ENCODE results near the gene CREBBP.

Gene CREBBP

DNA sequence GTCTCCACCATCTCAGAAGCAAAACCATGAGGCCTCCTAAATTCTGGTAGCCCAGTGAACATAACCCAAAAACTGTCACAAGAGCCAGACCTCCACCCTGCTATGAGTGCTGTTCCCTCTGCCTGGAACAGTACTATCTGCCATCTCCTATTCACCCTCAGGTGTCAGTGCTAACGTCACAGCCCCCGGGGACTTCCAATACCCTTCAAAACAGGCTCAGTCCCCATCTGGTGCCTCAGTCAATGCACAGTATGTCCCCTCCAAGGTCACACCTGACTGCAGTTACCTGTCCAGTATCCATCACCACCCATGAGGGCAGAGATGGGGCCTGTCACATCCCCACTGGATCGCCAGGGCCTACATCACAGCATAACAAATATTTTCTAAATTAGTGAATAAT is 11.5 kb downstream of the CREBBP start:
- ChIA-PET CTCF (interaction anchor here (1.0 to 1.2 kb wide), 3 partner anchors 10 to 178 kb away, joined by 3 to 5 read pairs (median 4); no protein-coding TSS in a partner anchor), POLR2A (interaction anchor here (0.7 kb wide), 1 partner anchor 10 kb away, joined by 3 read pairs; no protein-coding TSS in a partner anchor)
- TF ChIP-seq, protein P1, sequence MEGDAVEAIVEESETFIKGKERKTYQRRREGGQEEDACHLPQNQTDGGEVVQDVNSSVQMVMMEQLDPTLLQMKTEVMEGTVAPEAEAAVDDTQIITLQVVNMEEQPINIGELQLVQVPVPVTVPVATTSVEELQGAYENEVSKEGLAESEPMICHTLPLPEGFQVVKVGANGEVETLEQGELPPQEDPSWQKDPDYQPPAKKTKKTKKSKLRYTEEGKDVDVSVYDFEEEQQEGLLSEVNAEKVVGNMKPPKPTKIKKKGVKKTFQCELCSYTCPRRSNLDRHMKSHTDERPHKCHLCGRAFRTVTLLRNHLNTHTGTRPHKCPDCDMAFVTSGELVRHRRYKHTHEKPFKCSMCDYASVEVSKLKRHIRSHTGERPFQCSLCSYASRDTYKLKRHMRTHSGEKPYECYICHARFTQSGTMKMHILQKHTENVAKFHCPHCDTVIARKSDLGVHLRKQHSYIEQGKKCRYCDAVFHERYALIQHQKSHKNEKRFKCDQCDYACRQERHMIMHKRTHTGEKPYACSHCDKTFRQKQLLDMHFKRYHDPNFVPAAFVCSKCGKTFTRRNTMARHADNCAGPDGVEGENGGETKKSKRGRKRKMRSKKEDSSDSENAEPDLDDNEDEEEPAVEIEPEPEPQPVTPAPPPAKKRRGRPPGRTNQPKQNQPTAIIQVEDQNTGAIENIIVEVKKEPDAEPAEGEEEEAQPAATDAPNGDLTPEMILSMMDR (IDR thresholded peaks at IDR 0.05; ENCODE audit: insufficient read depth, low read length, missing control alignments), result no peak
- no peak overlapping the region for H3K4me3 ChIP-seq (ENCODE audit: low read depth, low read length)
- no peak for DNase-seq (ENCODE audit: low read depth, low spot score)

DNA sequence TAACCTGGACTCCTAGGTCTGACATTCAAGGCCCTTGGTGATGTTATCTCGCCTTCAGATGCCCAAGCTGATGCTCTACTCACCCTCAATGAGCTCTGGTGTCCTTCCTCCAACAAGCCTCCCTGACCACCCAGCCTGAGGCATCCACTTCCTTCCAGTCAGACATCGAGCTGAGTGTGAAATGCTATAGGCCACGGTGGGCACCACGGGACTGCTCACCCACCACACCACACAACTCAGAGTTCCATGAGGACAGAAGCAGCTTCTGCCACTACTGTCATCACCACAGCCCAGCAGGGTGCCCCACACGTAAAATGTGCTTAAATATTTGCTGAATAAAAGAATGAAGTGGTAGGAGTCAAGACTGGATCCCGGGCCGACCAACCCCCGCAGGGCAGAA is 12.0 kb downstream of the CREBBP start:
- ChIA-PET POLR2A (interaction anchor here (0.7 kb wide), 1 partner anchor 10 kb away, joined by 3 read pairs; no protein-coding TSS in a partner anchor), CTCF (interaction anchor here (0.7 to 1.2 kb wide), 5 partner anchors 9 to 178 kb away, joined by 3 to 5 read pairs (median 3); no protein-coding TSS in a partner anchor)
- TF ChIP-seq, protein P1 (IDR thresholded peaks at IDR 0.05; ENCODE audit: insufficient read depth, low read length, missing control alignments), result no peak
- H3K4me3 ChIP-seq (ENCODE audit: low read depth, low read length), result no peak overlapping the region
- DNase-seq (ENCODE audit: low read depth, low spot score), result no peak

DNA sequence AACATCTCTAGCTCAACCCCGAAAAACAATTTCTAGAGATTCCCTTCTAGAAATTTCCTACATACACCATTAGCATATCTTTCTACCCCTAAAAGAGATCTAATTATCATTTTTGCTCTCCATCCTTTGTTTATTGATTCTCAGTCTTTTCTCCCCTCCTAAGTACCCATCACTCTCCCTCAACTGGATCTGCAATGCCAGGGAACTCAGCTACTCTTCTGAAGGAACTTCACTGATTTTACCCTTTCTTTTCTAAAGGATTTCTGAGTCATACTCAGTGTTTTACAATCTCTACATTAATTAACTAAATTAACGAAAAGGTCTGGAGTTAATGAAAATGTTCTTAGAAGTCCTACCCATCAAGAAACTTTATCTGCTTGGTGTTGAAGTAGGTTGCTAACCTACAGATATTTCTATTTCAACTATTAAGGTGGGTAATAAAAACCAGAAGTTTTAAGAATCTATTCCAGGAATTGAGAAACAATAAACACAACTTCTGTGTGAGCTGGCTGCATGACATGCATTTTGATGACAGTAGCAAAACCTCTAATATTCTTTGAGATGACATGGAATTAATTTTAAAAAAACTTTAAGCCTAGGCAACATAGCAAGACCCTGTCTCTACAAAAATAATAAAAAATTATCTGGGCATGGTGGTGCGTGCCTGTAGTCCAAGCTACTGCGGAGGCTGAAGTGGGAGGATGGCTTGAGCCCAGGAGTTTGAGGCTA is 13.6 kb downstream of the CREBBP start:
- CTCF ChIA-PET, result interaction anchor here (1.0 to 1.3 kb wide), 2 partner anchors 176 to 388 kb away, joined by 3 to 7 read pairs; no protein-coding TSS in a partner anchor
- DNase-seq (ENCODE audit: low read depth, low spot score), result no peak
- POLR2A ChIA-PET, result interaction anchor here (0.6 kb wide), 1 partner anchor 220 kb away, joined by 3 read pairs; no protein-coding TSS in a partner anchor
- H3K4me3 ChIP-seq (ENCODE audit: low read depth, low read length), result no peak overlapping the region
- TF ChIP-seq, protein P1 (IDR thresholded peaks at IDR 0.05; ENCODE audit: insufficient read depth, low read length, missing control alignments), result no peak

DNA sequence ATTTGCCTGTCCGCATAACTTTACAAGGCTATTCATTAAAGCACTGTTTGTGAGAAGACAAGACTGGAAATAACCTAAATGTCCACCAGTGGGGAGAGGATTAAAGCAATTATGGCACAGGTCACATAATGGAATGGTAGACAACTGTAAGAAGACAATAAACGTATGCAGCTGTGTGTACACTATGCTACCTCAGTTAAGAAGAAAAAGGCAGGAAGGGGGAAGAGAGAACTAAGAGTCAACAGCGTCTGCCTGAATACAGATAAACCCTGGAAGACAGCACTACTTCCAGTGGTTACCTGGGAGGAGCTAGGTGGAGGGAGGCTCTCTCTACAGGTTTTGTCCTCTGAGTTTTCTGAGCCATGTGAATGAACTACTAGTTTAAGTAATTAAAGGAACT is 15.3 kb downstream of the CREBBP start:
- CTCF ChIA-PET, result interaction anchor here (1.3 kb wide), 1 partner anchor 390 kb away, joined by 3 read pairs; no protein-coding TSS in a partner anchor
- TF ChIP-seq, protein P1 (IDR thresholded peaks at IDR 0.05; ENCODE audit: insufficient read depth, low read length, missing control alignments), result no peak
- DNase-seq (ENCODE audit: low read depth, low spot score), result no peak
- H3K4me3 ChIP-seq (ENCODE audit: low read depth, low read length), result no peak overlapping the region
- POLR2A ChIA-PET, result no interaction called here

DNA sequence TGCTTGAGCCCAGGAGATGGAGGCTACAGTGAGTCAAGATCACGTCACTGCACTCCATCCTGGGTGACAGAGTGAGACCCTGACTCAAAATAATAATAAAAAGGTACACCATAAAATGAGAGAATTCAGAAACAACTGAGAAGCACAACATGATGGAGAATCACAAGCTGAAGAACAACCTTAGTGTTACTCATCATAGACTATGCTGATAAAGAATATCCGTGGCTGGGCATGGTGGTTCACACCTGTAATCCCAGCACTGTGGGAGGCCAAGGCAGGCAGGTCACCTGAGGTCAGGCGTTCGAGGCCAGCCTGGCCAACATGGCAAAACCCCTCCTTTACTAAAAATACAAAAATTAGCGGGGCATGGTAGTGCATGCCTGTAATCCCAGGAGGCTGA is 16.0 kb downstream of the CREBBP start:
- TF ChIP-seq, protein P1 (IDR thresholded peaks at IDR 0.05; ENCODE audit: insufficient read depth, low read length, missing control alignments), result no peak
- DNase-seq (ENCODE audit: low read depth, low spot score), result no peak
- CTCF ChIA-PET, result interaction anchor here (1.0 kb wide), 1 partner anchor 389 kb away, joined by 3 read pairs; no protein-coding TSS in a partner anchor
- no peak overlapping the region for H3K4me3 ChIP-seq (ENCODE audit: low read depth, low read length)
- POLR2A ChIA-PET, result no interaction called here

DNA sequence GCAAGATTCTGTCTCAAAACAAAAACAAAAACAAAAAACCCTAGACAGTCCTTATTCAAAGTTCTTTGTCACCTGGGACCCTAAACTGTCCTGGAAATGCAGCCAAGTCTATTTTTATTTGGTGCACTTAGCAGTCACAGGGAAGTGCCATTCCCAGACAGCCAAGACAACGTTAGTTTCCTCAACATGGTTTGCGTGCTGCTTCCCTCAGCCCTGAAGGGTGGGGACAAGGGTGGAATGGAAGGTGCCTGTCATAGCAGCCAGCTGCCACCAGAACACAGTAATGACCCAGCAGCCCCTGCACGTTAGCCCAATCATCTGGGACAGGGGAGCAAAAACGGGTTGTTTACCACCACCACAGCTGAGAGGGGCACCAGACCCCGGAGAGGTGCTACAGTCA is 16.9 kb downstream of the CREBBP start:
- ChIA-PET POLR2A (no interaction called here), CTCF (interaction anchor here (2.0 kb wide), 1 partner anchor 391 kb away, joined by 8 read pairs; no protein-coding TSS in a partner anchor)
- no peak for DNase-seq (ENCODE audit: low read depth, low spot score)
- H3K4me3 ChIP-seq (ENCODE audit: low read depth, low read length), result no peak overlapping the region
- TF ChIP-seq, protein P1 (IDR thresholded peaks at IDR 0.05; ENCODE audit: insufficient read depth, low read length, missing control alignments), result no peak
